B cell (primary cell): ENCODE measurements around the gene ZNF384.

ENCODE experiments used
- EZH2 ChIP-seq: IDR thresholded peaks from 2 replicates; pipeline ENCODE4 v1.6.1; 2012; ENCODE audit warnings: borderline replicate concordance, low read depth, mild to moderate bottlenecking, moderate library complexity, low read length; ENCODE audit not compliant: insufficient read depth, poor library complexity, severe bottlenecking
- TF ChIP-seq, protein P1 (sequence below): fragments of 200-600 bp; IDR thresholded peaks from one replicate; pipeline ENCODE4 v1.8.0; 2022; ENCODE audit warnings: antibody characterized with exemption, mild to moderate bottlenecking

DNA sequence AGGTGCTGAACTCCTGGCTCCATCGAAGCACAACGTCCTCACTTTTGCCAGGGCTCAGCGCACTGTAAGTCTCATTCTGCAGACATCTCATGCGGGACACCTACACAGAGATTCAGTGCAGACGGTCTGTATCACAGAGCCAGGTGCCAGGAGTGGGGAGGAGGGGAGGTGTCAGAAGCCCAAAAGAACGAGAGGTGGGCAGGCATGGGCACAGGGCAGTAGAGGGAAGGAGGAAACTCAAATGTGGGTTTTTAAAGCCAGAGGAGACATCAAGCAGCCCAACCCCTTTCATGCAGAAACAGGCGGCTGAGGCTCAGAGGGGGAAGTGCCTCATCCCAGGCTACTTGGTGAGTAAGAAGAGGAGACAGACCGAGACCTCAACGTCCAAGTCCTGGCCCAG, 50.9 kb downstream of the ZNF384 start:
- TF ChIP-seq, protein P1, sequence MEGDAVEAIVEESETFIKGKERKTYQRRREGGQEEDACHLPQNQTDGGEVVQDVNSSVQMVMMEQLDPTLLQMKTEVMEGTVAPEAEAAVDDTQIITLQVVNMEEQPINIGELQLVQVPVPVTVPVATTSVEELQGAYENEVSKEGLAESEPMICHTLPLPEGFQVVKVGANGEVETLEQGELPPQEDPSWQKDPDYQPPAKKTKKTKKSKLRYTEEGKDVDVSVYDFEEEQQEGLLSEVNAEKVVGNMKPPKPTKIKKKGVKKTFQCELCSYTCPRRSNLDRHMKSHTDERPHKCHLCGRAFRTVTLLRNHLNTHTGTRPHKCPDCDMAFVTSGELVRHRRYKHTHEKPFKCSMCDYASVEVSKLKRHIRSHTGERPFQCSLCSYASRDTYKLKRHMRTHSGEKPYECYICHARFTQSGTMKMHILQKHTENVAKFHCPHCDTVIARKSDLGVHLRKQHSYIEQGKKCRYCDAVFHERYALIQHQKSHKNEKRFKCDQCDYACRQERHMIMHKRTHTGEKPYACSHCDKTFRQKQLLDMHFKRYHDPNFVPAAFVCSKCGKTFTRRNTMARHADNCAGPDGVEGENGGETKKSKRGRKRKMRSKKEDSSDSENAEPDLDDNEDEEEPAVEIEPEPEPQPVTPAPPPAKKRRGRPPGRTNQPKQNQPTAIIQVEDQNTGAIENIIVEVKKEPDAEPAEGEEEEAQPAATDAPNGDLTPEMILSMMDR = no peak
- no peak for TF ChIP-seq EZH2
